Cardiac fibroblast (primary cell): ENCODE measurements around the gene SPATA2.
A peak's percentile ranks its signal among the peaks of the same experiment; 100 is the strongest.

Source experiments
- DNase-seq, 2 donors: peaks; one replicate each; pipeline versions ENCODE4 v3.0.0 to v3.0.0-alpha.2; 2010; ENCODE audit warnings: low read depth in 2 of 2
- H3K4me3 ChIP-seq, 2 donors: replicated peaks in 1 of 2; 1 replicate in 1 of 2; 2 replicates in 1 of 2; pipeline ENCODE4 v1.5.1; 2011; ENCODE audit warnings: low read depth in 2 of 2, low read length in 2 of 2, mild to moderate bottlenecking in 2 of 2, moderate library complexity in 1 of 2
- TF ChIP-seq, protein P1 (sequence below): IDR thresholded peaks from one replicate; pipeline ENCODE4 v1.5.1; 2011; ENCODE audit warnings: low read depth, mild to moderate bottlenecking, low read length, inconsistent platforms

The SPATA2 gene

DNA sequence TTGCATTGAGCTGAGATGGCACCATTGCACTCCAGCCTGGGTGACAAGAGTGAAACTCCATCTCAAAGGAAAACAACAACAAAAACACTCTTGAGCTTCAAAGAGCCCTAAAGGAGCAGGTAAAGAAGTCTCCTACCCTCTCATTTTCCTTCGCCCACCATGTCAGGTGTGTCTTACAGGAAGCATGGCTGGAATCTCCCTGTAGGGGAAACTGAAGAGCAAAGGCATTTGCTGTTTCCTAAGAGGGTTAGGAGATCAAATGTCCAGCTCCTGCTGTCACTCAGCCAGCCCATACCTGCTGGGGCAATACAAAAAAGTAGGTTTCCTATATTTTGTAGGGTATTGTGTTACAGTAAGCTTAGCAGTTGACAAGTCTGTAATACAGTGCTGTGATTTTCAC, 43.3 kb downstream of the SPATA2 start:
- TF ChIP-seq, protein P1, sequence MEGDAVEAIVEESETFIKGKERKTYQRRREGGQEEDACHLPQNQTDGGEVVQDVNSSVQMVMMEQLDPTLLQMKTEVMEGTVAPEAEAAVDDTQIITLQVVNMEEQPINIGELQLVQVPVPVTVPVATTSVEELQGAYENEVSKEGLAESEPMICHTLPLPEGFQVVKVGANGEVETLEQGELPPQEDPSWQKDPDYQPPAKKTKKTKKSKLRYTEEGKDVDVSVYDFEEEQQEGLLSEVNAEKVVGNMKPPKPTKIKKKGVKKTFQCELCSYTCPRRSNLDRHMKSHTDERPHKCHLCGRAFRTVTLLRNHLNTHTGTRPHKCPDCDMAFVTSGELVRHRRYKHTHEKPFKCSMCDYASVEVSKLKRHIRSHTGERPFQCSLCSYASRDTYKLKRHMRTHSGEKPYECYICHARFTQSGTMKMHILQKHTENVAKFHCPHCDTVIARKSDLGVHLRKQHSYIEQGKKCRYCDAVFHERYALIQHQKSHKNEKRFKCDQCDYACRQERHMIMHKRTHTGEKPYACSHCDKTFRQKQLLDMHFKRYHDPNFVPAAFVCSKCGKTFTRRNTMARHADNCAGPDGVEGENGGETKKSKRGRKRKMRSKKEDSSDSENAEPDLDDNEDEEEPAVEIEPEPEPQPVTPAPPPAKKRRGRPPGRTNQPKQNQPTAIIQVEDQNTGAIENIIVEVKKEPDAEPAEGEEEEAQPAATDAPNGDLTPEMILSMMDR = no peak
- DNase-seq = no peak
- H3K4me3 ChIP-seq = no peak overlapping the region

DNA sequence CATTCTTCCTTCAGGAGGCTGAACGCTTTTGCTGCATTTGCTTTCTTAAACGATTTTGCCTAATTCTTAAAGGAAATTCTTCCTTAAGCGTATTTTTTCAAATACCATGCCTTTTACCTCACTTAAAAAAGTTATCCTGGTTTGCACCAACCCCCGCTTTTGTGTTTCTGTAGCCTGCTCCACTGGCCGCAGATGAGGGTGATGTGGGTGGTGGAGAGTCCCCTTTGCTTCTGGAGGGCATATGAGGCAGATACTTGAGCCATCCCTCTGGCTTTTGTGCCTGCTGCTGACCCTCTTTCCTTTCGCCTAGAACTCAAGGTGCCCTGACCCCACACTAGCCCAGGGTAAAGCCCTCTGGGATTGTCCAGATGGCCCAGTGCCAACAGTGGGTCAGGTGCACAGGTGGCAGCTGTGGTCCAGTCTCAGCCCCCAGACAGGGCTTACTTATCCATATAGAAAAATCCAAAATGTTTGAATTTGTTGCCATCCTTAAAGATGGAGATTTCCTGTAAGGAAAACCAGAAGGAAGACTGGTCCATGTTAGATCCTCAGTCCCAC, 43.9 kb downstream of the SPATA2 start:
- TF ChIP-seq, protein P1 = no peak
- H3K4me3 ChIP-seq = no peak overlapping the region
- DNase-seq = no peak

DNA sequence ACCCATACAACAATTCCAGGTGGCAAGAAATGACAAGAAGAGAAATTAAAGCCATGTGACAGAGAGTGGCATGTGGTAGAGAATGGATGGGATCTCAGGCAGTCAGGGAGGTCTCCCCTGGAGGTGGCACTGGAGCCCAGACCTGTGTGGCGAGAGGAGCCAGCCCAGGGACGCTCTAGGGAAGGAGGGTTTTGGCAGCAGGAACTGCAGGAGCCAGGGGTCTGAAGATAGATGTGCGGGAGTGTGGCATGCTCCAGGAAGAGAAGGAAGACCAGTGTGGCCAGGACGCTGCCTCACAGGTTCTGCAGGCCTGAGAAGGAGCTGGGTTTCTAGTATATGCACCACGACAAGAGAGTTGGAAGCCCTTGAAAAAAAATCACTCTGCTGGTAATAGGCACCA, 45.1 kb downstream of the SPATA2 start:
- no peak overlapping the region for H3K4me3 ChIP-seq
- TF ChIP-seq, protein P1 = no peak
- DNase-seq = no peak

DNA sequence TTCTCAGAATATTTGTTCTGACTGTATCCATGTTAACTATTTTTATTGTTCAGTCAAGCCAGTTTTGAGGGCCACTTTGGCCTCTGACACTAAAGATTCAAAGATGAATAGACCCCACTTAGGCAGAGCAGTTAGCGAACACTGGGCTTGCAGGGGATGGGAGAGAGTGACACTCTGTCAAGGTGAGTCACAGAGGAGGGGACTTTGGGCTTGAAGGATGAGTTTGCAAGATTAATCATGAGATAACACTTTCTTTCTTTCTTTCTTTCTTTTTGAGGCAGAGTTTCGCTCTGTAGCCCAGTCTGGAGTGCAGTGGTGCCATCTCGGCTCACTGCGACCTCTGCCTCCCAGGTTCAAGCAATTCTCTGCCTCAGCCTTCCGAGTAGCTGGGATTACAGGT, 46.4 kb downstream of the SPATA2 start:
- TF ChIP-seq, protein P1 = no peak
- no peak for DNase-seq
- H3K4me3 ChIP-seq = no peak overlapping the region

DNA sequence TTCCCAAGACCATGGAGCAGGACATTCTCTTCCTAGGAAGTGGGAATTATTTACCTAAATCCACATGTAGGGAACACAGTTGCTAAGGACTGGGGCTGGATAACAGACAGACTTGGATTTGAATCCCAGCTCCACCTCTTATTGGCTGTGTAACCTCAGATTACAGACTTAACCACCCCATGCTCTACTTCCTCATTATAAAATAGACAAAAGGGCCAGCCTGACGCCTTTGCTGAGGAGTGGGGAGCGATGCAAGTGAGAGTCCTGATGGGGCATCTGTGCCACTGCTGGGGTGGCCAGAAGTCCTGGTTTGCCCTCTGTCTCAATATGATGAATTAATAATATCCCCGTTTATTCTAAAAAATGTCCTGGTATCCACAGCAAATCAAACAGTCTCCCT, 46.8 kb downstream of the SPATA2 start:
- TF ChIP-seq, protein P1 = no peak
- H3K4me3 ChIP-seq = no peak overlapping the region
- DNase-seq = no peak

DNA sequence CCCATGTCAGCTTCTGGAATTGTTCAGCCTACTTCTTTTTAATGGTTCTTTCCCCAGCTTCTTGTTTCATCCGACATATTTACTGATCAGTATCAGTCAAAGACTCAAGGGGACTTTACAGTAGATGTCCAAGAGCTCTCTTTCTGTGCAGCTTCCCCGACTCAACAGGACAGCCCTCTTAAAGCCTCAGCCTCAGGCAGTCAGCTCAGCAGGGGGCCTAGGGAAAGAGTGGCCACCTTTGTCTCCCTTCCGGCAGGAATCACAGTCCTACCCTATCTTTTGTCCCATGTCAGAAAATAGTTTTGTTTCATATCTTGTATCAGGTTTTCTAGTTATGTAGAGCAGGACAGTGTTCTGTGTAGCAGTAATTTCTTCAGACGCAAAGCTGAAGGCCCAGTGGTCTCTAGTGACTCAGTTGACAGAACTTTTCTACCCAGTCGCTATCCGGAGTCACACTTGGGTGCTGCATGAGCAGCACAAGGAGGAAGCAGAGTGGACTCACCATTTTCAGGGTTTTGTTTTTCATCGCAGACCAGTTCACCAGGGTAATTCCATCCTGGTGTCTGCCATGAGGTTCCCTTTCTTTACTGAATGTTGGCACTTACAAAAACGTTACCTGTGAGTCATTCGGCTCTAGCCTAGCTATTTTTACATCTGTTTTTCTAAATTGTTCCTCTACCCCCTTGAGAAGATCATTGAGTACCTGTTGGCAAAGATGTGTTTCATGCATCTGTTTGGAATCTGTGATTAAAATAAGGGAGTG, 47.7 kb downstream of the SPATA2 start:
- no peak overlapping the region for H3K4me3 ChIP-seq
- TF ChIP-seq, protein P1 = no peak
- DNase-seq = no peak

DNA sequence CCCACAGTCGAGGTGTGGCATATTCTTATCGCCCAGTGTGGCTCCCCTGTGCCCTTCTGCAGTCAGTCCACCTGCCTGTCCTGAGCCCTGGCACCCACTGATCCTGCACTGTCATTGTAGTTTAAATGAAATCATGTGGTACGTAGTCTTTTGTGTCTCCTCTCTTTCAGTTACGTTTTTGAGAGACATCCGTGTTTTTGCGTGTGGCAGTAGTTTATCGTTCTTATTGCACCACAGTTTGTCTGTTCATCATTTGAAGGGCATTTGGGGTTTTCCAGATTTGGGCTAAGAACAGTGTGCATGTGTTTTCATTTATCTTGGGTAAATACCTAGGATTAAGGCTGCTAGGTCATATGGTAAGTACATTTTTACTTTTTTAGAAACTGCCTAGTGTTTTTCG, 49.3 kb downstream of the SPATA2 start:
- TF ChIP-seq, protein P1 = no peak
- peak in 1 of 2 donors; percentile 19 for DNase-seq
- no peak overlapping the region for H3K4me3 ChIP-seq
